NCI-H2227 (cell line): ENCODE measurements around the gene GLT6D1.
"Not testable (repeated sequence)": the region's sequence is repeated elsewhere in the genome, so short reads cannot be mapped to it uniquely, and the experiment has no call there.

ENCODE experiments used
- DNase-seq: peaks from one replicate; lab custom pipeline; 2025; ENCODE audit not compliant: unreplicated experiment; lab: John Stamatoyannopoulos, UW

Gene GLT6D1

GRCh38 chr9:135665795-135666189, 26.5 kb upstream of the GLT6D1 start:
- DNase-seq: no peak

DNA sequence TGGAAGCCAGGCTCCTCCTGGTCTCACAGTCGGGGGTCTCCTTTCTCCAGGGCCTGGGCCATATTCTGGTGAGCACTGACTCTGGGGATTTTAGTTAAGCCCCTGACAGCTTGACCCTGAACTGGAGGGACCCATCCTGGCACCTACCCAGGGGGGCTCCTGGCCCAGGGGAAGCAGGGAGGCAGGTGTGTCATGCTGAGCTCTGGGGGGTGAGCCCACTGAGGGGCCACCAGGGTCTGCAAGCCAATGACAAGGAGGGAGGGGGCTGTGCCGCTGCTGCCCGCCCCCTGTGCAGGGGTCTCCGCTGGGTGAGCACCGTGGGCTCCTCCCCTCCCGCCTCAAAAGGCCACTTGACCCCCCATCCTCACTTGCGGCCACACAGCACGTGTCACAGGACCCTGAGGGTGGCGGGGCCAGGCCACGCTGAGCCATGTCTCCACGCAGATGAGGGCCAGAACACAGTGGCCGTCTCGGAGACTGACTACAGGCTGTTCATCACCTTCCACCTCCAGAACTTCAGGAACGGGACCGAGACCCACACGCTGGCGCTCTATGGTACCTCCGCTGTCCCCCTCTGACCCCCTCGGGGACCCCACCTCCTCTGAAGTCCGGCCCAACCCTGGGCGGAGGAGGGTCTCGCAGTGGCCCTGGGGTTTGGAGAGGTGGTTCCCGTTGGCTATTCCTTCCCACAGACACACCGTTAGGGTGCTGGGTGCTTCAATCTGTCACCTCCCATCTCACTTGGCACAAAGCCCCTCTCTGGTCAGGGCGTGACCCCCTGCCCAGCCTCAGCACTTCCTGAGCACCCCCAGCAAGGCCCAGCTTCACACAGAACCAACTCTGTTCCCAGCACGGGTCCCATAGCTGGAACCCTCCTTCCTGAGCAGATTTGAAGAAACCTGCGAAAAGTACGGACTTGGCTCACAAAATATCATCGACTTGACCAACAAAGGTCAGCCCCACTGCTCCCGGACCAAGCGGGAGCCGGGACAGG, 25.8 kb upstream of the GLT6D1 start:
- DNase-seq: no peak

- no peak for DNase-seq
Measured at GRCh38 chr9:135664266-135664665, 24.9 kb upstream of the GLT6D1 start.

DNA sequence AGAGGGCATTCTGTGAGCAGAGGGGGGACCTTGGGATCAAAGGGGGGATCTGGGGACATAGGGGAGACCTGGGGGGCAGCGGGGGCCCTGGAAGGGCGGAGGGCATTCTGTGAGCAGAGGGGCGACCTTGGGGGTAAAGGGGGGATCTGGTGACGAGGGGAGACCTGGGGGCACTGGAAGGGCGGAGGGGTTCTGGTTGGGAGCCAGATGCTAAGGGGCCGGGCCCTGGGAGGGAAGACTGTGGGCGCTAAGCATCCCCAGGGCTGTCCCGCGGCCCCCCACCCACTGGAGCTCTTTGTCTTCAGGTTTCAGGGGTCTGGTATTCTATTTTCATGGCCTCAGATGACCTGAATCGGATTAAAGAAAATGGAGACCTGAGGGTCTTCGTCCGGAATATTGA, 24.5 kb upstream of the GLT6D1 start:
- DNase-seq: no peak

- DNase-seq: no peak
Measured at GRCh38 chr9:135663451-135663770, 24.1 kb upstream of the GLT6D1 start.

GRCh38 chr9:135662758-135663450, 23.6 kb upstream of the GLT6D1 start, which contains the start of gene LCN9:
Gene LCN9, plus strand, starts transcription at chr9:135663309. Its CDS starts 13 bp downstream, at chr9:135663322.
- DNase-seq: no peak

DNA sequence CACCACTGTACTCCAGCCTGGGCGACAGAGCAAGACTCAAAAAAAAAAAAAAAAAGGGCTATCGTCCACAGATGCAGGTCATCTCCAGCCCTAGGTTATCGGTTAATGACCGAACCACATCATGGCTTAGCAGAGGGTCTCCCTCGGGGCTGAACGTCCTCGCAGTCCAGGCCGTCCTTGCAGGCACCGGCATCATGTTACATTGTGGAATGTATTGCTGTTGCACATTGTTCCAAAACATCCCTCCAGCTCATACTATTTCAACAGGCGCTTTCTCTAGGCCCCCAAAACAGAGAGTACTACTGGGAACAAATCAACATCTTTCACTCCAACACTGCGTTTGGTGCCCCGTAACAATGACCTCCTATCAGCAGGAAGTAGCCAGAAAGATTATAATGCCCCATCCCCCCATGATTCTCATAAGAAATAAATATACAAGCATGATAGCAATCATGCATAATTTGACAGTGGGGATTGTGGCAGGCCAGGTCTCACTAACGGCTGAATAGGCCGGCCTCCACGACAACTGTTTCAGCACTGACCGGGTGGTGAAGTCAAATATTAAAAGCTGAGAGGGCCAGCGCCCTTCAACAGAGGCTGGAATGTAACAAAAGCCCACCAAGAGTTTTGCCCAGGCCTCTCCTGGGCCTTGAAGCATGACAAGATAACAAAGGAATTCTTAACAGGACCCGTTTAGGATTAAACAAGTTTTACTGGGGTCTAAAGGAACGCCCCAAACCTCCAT, 22.6 kb upstream of the GLT6D1 start:
- no peak for DNase-seq

- no peak for DNase-seq
Measured at GRCh38 chr9:135660407-135660806, 21.1 kb upstream of the GLT6D1 start.

- DNase-seq: no peak
Measured at GRCh38 chr9:135659252-135659651, 19.9 kb upstream of the GLT6D1 start.

- no peak for DNase-seq
Measured at GRCh38 chr9:135657416-135657815, 18.1 kb upstream of the GLT6D1 start.

DNA sequence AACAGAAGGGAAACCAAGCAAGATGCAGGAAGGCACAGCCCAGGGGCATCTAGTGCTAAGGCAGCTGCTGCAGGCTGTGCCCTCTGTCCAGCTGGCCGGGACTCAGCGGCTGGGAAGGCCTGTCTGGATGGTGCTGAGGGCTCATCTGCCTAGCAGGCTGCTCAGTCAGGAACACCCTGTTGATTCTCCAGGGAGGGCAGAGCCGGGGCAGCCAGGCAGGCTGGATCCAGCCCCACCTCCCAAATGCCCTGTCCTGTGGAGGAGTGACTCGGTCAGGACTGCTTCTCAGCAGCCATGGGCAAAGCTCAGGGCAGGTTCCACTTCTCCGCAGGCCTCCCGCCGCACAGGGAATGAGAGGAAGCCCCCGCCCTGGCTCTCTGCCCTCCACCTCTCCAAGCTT, 16.0 kb upstream of the GLT6D1 start:
- DNase-seq: no peak

GRCh38 chr9:135650408-135650807, 11.1 kb upstream of the GLT6D1 start:
- DNase-seq: no peak

DNA sequence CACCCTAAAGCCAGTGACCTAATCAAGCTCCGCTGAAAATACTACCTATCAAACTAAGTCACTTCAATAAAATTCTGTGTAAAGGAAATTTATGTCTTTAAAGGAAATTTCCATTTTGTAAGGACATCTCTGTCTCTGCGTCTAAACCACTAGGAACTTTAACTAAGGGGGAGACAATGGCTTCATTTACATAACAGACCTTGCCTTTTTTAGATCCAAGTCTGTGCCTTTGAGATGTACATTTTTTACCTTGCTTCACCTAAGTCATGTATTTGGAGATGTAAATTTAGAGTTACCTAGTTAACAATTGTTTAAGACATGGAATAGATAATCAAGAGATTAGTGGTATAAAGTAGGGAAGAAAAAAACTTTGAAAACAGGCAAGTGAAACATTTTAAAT, 10.2 kb upstream of the GLT6D1 start:
- no peak for DNase-seq

DNA sequence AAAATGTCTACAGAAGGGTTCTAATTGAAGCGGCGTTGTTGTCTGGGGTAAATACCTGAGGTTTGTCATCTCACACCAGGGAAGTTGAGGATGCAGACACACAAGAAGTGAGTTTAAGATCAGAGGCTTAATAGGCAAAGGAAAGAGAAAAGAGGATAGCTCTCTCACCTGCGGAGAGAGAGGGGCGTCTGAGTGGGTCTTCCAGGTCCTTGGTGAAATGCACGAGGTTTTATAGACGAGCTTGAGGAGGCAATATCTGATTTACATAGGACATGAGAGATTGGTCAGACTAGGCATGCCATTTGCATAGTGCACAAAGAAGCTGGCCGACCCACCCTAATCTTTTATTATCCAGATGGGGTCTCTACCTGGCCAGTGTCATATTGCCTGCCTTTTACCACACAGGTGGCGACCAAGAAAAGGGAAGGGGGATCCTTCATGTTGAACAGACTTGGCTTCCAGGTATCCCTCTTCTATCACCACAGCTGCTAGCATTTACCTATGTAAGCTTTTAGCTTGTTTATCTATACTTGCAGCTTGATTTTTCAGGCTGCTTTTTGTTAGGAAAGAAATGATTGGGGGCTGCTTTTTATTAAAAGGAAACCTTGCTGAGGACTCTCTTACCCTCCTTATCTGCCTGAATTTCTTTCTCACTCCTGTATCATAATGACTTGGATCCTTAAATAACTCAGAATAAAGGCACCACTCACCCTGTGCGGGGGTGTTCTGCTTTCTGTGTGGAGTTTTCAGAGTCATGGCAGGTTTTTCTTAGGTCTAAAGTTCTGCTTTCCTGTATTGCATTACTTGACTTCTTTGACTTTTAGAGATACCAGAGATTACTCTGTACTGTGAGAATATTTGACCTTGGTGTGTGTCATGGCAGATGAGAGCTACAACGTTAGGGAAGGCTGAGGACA, 9.4 kb upstream of the GLT6D1 start:
- no peak for DNase-seq

- no peak for DNase-seq
Measured at GRCh38 chr9:135647884-135648283, 8.5 kb upstream of the GLT6D1 start.

DNA sequence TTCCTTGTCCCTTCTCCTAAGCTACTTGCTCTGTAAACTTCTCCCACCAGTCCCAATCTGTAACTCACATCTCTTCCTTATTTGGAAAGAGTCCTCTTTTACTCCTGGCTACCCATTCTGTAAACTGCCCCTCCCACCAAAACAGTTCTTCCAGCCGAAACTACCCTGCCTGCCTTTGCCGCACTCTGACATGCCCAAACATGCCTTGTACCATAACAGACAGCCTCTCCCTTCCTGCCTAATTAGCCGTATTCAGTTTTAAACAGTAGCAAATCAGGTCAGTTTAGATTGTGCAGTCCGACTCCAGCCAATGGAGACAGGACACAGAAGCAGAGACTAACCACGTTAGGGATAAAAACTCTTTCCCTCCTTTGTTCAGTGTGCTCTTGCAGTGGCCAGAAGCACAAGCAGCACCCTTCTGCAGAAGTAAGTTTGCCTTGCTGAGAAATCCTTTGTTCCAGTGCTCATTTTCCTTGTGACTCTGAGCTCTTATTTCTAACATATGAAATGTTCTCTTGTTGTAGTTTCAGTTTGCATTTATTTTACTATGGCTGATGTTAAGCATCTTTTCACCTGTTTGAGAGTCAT, 5.4 kb upstream of the GLT6D1 start:
- DNase-seq: no peak

DNA sequence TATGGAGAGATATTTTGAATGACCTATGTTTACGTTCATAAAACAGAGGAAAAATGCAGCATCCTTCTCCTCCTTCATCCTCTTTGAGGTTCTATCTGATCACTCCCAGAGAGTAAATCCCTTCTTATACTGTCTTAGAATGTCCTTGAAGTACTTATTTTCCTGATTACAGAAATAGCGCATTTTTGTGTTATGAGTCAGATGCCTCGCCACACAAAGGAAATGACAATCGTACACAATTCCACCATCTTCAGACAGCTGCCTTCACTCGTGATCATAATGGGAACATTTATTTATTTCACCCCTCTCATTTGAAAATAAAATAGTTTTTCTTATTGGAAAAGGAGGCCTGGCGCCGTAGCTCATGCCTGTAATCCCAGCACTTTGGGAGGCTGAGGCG, 2.4 kb upstream of the GLT6D1 start:
- no peak for DNase-seq

GRCh38 chr9:135641047-135641446, 1.7 kb upstream of the GLT6D1 start:
- no peak for DNase-seq

DNA sequence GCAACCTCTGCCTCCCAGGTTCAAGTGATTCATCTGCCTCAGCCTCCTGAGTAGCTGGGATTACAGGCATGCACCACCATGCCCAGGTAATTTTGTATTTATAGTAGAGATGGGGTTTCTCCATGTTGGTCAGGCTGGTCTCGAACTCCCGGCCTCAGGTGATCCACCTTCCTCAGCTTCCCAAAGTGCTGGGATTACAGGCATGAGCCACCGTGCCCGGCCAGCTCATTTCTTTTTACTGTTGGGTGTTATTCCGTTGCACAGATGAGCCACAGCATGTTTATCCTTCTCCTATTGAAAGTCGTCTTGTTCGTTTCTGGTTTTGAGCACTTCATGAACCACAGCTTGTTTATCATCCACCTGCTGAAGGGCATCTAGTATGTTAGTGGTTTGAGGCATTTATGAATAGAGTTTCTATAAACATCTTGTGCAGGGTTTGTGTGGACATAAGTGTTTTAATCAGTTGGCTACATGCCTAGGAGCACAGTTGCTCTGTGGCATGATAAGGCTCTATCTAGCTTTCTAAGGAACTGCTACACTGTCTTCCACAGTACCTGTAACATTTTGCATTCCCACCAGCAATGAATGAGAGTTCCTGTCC, 2.3 kb downstream of the GLT6D1 start:
- not testable (repeated sequence) for DNase-seq

DNA sequence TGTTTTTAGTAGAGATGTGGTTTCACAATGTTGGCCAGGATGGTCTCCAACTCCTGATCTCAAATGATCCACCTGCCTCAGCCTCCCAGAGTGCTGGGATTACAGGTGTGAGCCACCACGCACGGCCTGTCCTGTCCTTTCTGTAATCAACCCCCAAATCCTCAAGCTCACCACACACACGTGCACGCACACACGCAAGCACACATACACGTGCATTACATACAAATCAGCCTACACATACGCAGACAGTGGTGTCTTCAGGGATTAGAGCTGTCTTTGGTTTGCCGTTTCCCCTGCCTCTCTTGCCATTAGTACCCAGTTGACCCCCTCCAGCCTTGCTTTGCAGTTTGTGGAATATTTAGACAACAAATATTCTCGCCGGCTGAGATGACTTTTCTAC, 6.5 kb downstream of the GLT6D1 start:
- DNase-seq: no peak
